Lower leg skin (tissue), 3 donors: ENCODE measurements around the gene FTL.

ENCODE experiments used
- CTCF ChIP-seq, 3 donors: fragments of 450-650 bp; IDR thresholded peaks; one replicate each; pipeline ENCODE4 v1.5.1; 2016; ENCODE audit warnings: antibody characterized with exemption in 3 of 3, mild to moderate bottlenecking in 3 of 3, moderate library complexity in 2 of 3
- POLR2A ChIP-seq, 2 donors: fragments of 450-650 bp; IDR thresholded peaks; one replicate each; pipeline ENCODE4 v1.6.1; 2016 to 2017; ENCODE audit warnings: antibody characterized with exemption in 2 of 2, mild to moderate bottlenecking in 1 of 2, moderate library complexity in 1 of 2

- TF ChIP-seq CTCF (IDR thresholded peaks at IDR 0.05) (no peak), POLR2A (IDR thresholded peaks at IDR 0.05) (no peak)
Observed at GRCh38 chr19:48954595-48955307, 10.4 kb upstream of the FTL start, which contains the start of gene BAX.
